ENCODE measurements around the gene PTK7. TPM values are rescaled to one million over a fixed set of nuclear protein-coding genes. Genes with fewer than 3 reads are reported as not detected.
A peak's percentile ranks its signal among the peaks of the same experiment; 100 is the strongest.

The PTK7 gene
- total and polyA plus RNA-seq, 2 donors from 2014 or later: 26.0 to 55.2 TPM

GRCh38 chr6:43199912-43200311, 123.8 kb downstream of the PTK7 start:
- H3K4me3 ChIP-seq (ENCODE audit: low read length in 3 of 3): no peak overlapping the region
- peaks cover 0 to 23% (median 19%) of the 10 kb centered on the region in 3 donors for H3K36me3 ChIP-seq (ENCODE audit: control insufficient read depth in 2 of 3, insufficient read depth in 3 of 3, low read length in 3 of 3)
- FAIRE-seq: no peak
- no peak overlapping the region for H3K9ac ChIP-seq (ENCODE audit: low read length in 3 of 3)
- DNase-seq: peak in 1 of 5 donors; percentile 2
- TF ChIP-seq, protein P1, sequence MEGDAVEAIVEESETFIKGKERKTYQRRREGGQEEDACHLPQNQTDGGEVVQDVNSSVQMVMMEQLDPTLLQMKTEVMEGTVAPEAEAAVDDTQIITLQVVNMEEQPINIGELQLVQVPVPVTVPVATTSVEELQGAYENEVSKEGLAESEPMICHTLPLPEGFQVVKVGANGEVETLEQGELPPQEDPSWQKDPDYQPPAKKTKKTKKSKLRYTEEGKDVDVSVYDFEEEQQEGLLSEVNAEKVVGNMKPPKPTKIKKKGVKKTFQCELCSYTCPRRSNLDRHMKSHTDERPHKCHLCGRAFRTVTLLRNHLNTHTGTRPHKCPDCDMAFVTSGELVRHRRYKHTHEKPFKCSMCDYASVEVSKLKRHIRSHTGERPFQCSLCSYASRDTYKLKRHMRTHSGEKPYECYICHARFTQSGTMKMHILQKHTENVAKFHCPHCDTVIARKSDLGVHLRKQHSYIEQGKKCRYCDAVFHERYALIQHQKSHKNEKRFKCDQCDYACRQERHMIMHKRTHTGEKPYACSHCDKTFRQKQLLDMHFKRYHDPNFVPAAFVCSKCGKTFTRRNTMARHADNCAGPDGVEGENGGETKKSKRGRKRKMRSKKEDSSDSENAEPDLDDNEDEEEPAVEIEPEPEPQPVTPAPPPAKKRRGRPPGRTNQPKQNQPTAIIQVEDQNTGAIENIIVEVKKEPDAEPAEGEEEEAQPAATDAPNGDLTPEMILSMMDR (IDR thresholded peaks at IDR 0.05; ENCODE audit: borderline replicate concordance, extremely low read depth, insufficient read depth): no peak
- intact Hi-C loops (cut with DNase I): no loop called here
- no peaks in the 10 kb centered on the region for H3K9me3 ChIP-seq (ENCODE audit: control insufficient read depth in 2 of 3, insufficient read depth in 1 of 3, low read length in 3 of 3)
- H3K27ac ChIP-seq (ENCODE audit: low read depth in 2 of 2, low read length in 2 of 2): no peak overlapping the region
- H3K27me3 ChIP-seq (ENCODE audit: control insufficient read depth, insufficient read depth, low read length): no peaks in the 10 kb centered on the region
- H3K4me1 ChIP-seq (ENCODE audit: control insufficient read depth in 2 of 3, insufficient read depth in 2 of 3, low read depth in 1 of 3, low read length in 3 of 3): no peaks in the 10 kb centered on the region

DNA sequence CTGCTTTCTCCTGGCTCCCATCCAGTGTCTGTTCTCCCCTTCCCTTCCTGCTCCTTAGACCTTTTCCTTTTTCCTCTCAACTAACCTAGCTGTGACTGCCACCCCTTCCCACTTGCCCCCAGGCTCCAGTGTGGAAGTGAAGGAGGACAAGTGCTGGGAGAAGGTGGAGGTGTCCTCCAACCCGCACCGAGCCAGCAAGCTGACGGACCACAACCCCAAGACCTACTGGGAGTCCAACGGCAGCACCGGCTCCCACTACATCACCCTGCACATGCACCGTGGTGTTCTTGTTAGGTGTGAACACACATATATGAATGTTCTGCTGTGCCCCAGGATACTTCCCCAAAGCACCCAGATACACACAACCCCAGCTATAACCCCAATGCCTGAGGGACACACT, 124.4 kb downstream of the PTK7 start:
- H3K36me3 ChIP-seq (ENCODE audit: control insufficient read depth in 2 of 3, insufficient read depth in 3 of 3, low read length in 3 of 3): peaks cover 0 to 22% (median 20%) of the 10 kb centered on the region in 3 donors
- H3K9me3 ChIP-seq (ENCODE audit: control insufficient read depth in 2 of 3, insufficient read depth in 1 of 3, low read length in 3 of 3): no peaks in the 10 kb centered on the region
- no peak overlapping the region for H3K9ac ChIP-seq (ENCODE audit: low read length in 3 of 3)
- TF ChIP-seq, protein P1 (IDR thresholded peaks at IDR 0.05; ENCODE audit: borderline replicate concordance, extremely low read depth, insufficient read depth): no peak
- H3K27ac ChIP-seq (ENCODE audit: low read depth in 2 of 2, low read length in 2 of 2): no peak overlapping the region
- no peak overlapping the region for H3K4me3 ChIP-seq (ENCODE audit: low read length in 3 of 3)
- no peak for FAIRE-seq
- no peaks in the 10 kb centered on the region for H3K4me1 ChIP-seq (ENCODE audit: control insufficient read depth in 2 of 3, insufficient read depth in 2 of 3, low read depth in 1 of 3, low read length in 3 of 3)
- H3K27me3 ChIP-seq (ENCODE audit: control insufficient read depth, insufficient read depth, low read length): no peaks in the 10 kb centered on the region
- intact Hi-C loops (cut with DNase I): no loop called here
- DNase-seq: peak in 1 of 5 donors; percentile 16

GRCh38 chr6:43202451-43202850, 126.3 kb downstream of the PTK7 start:
- Histone ChIP-seq H3K36me3 (ENCODE audit: control insufficient read depth in 2 of 3, insufficient read depth in 3 of 3, low read length in 3 of 3) (peaks cover 0 to 12% (median 9%) of the 10 kb centered on the region in 3 donors), H3K4me1 (ENCODE audit: control insufficient read depth in 2 of 3, insufficient read depth in 2 of 3, low read depth in 1 of 3, low read length in 3 of 3) (no peaks in the 10 kb centered on the region), H3K9ac (ENCODE audit: low read length in 3 of 3) (no peak overlapping the region), H3K27me3 (ENCODE audit: control insufficient read depth, insufficient read depth, low read length) (no peaks in the 10 kb centered on the region), H3K4me3 (ENCODE audit: low read length in 3 of 3) (no peak overlapping the region), H3K9me3 (ENCODE audit: control insufficient read depth in 2 of 3, insufficient read depth in 1 of 3, low read length in 3 of 3) (no peaks in the 10 kb centered on the region), H3K27ac (ENCODE audit: low read depth in 2 of 2, low read length in 2 of 2) (no peak overlapping the region)
- DNase-seq: peak in 1 of 5 donors; percentile 0
- FAIRE-seq: no peak
- intact Hi-C loops (cut with DNase I): no loop called here
- TF ChIP-seq, protein P1 (IDR thresholded peaks at IDR 0.05; ENCODE audit: borderline replicate concordance, extremely low read depth, insufficient read depth): no peak
